ENCODE data around the gene RTL5. TPM values are rescaled to one million over a fixed set of nuclear protein-coding genes. Genes with fewer than 3 reads are reported as not detected.

The RTL5 gene
- polyA plus RNA-seq, 3 donors: 21.4 to 24.6 (median 22.1) TPM

GRCh38 chrX:72095370-72095769 lies 36.3 kb downstream of the RTL5 start:
- no peak for DNase-seq (ENCODE audit: extremely low read depth in 1 of 11, low read depth in 9 of 11, low spot score in 4 of 11)

GRCh38 chrX:72094894-72095293 lies 36.8 kb downstream of the RTL5 start:
- no peak for DNase-seq (ENCODE audit: extremely low read depth in 1 of 11, low read depth in 9 of 11, low spot score in 4 of 11)

- DNase-seq (ENCODE audit: extremely low read depth in 1 of 11, low read depth in 9 of 11, low spot score in 4 of 11): no peak
These were observed 42.5 kb downstream of the RTL5 start for GRCh38 chrX:72089254-72089653.

- DNase-seq (ENCODE audit: extremely low read depth in 1 of 11, low read depth in 9 of 11, low spot score in 4 of 11): no peak
These were observed 43.0 kb downstream of the RTL5 start for GRCh38 chrX:72088761-72089160.

GRCh38 chrX:72086995-72087394 lies 44.7 kb downstream of the RTL5 start:
- DNase-seq (ENCODE audit: extremely low read depth in 1 of 11, low read depth in 9 of 11, low spot score in 4 of 11): no peak

GRCh38 chrX:72084114-72084513 lies 47.6 kb downstream of the RTL5 start:
- DNase-seq (ENCODE audit: extremely low read depth in 1 of 11, low read depth in 9 of 11, low spot score in 4 of 11): no peak

- DNase-seq (ENCODE audit: extremely low read depth in 1 of 11, low read depth in 9 of 11, low spot score in 4 of 11): no peak
These were observed 48.4 kb downstream of the RTL5 start for GRCh38 chrX:72083291-72083690.

- no peak for DNase-seq (ENCODE audit: extremely low read depth in 1 of 11, low read depth in 9 of 11, low spot score in 4 of 11)
These were observed 50.0 kb downstream of the RTL5 start for GRCh38 chrX:72081605-72082320.

GRCh38 chrX:72080800-72081199 lies 50.9 kb downstream of the RTL5 start:
- no peak for DNase-seq (ENCODE audit: extremely low read depth in 1 of 11, low read depth in 9 of 11, low spot score in 4 of 11)

GRCh38 chrX:72080150-72080549 lies 51.6 kb downstream of the RTL5 start:
- no peak for DNase-seq (ENCODE audit: extremely low read depth in 1 of 11, low read depth in 9 of 11, low spot score in 4 of 11)

- no peak for DNase-seq (ENCODE audit: extremely low read depth in 1 of 11, low read depth in 9 of 11, low spot score in 4 of 11)
These were observed 52.1 kb downstream of the RTL5 start for GRCh38 chrX:72079607-72080006.

GRCh38 chrX:72078411-72078810 lies 53.3 kb downstream of the RTL5 start:
- DNase-seq (ENCODE audit: extremely low read depth in 1 of 11, low read depth in 9 of 11, low spot score in 4 of 11): no peak

Other genes with a start within 250 kb of the RTL5 start
- 10 to 100 TPM in 1 of 3 donors, 1 to 10 TPM in 2; 9.4 to 10.1 (median 10.0) TPM for gene NHSL2, start 221.1 kb downstream of the RTL5 start, polyA plus RNA-seq (ENCODE audit: insufficient read length in 3 of 3)
- gene PIN4, start 49.8 kb upstream of the RTL5 start, polyA plus RNA-seq (ENCODE audit: insufficient read length in 3 of 3): 10 to 100 TPM; 48.9 to 62.4 (median 60.0) TPM
- 1 to 10 TPM; 3.5 to 5.4 (median 4.9) TPM for gene ERCC6L, start 107.1 kb upstream of the RTL5 start, polyA plus RNA-seq (ENCODE audit: insufficient read length in 3 of 3)
- gene RPS4X, start 145.3 kb upstream of the RTL5 start, polyA plus RNA-seq (ENCODE audit: insufficient read length in 3 of 3): 1,000 to 10,000 TPM; 1,609 to 2,099 (median 1,655) TPM
- gene CITED1, start 174.0 kb upstream of the RTL5 start, polyA plus RNA-seq (ENCODE audit: insufficient read length in 3 of 3): 10 to 100 TPM; 10.2 to 16.9 (median 13.4) TPM

Data from renal cortex interstitium (tissue), 11 donors.